22Rv1 (cell line): ENCODE results near the gene NBEA.
"Not testable (repeated sequence)": the region's sequence is repeated elsewhere in the genome, so short reads cannot be mapped to it uniquely, and the experiment has no call there.

Experiments used
- H3K27ac ChIP-seq: fragments of 450-650 bp; 2 replicates; pipeline ENCODE4 v1.5.1; 2017
- CTCF ChIP-seq: fragments of 450-650 bp; IDR thresholded peaks from 2 replicates; pipeline ENCODE4 v1.5.1; 2017; ENCODE audit warnings: mild to moderate bottlenecking
- ZFX ChIP-seq: fragments of 450-650 bp; IDR thresholded peaks from 2 replicates; pipeline ENCODE4 v1.6.1; 2017; ENCODE audit warnings: antibody characterized with exemption, borderline replicate concordance

The NBEA gene

GRCh38 chr13:35025314-35025713, 83.2 kb downstream of the NBEA start:
- H3K27ac ChIP-seq, result no peak overlapping the region
- TF ChIP-seq CTCF, result no peak
- TF ChIP-seq ZFX, result no peak

DNA sequence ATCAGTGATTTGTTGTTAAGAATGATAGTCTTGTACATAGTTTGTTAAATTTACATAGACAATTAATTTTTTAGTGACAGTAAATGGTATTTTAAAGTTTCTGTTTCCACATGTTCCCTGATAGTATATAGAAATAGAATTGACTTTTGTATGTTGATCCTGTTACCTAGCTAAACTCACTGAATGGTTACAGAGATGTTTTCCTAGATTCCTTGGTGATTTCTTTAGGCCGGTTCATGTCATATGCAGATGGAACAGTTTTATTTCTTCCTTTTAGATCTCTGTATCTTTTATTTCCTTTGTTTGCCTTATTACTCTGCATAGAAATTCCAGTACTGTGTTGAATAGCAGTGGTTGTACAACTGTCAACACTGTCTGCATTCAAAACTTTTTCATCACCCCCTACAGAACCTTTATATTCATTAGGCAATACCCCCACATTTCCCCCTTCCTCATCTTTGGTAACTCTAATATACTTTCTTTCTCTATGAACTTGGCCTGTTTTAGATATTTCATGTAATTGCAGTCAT, 86.3 kb downstream of the NBEA start:
- no peak overlapping the region for H3K27ac ChIP-seq
- TF ChIP-seq ZFX (no peak), CTCF (no peak)

DNA sequence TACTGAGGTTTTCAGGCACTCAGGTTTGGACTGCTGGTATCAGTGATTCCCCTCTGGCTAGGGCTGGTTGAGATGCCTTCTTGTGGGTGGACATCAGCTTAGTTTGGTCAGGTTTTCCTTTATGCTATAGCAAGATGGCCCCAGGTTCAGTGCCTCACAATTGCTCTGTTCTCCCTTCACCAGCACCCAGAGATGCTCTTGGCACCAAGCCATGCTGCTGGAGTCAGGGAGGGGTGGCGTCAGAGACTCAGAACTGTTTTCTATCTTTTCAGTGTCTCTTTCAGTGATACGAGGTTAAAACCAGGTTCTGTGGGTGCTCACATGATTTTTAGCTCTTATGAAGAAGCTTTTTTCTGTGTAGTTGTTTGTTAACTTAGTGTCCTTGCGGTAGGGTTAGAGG, 96.9 kb downstream of the NBEA start:
- no peak overlapping the region for H3K27ac ChIP-seq
- no peak for TF ChIP-seq CTCF
- no peak for TF ChIP-seq ZFX

- no peak overlapping the region for H3K27ac ChIP-seq
- no peak for TF ChIP-seq ZFX
- TF ChIP-seq CTCF, result no peak
Observed at GRCh38 chr13:35046587-35046986, 104.5 kb downstream of the NBEA start.

DNA sequence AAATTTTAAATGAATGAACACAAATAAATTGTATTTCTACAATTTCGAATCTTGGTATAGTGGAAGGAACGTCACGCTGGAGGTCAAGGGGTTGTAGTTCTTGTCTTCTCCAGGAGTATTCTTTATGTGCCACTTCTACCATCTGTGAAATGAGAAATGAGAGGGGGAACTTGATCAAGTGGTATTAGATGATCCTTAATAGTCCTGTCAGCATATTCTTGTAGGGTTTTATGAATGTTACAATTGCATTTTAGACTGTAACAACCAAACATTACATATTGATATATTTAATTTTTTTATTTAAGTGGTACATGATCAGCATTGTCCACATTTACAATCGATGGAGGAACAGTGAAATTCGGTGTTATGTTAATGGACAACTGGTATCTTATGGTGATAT, 113.6 kb downstream of the NBEA start:
- H3K27ac ChIP-seq, result no peak overlapping the region
- no peak for TF ChIP-seq CTCF
- TF ChIP-seq ZFX, result no peak

- TF ChIP-seq CTCF (no peak), ZFX (no peak)
- H3K27ac ChIP-seq, result no peak overlapping the region
Observed at GRCh38 chr13:35057858-35058257, 115.8 kb downstream of the NBEA start.

DNA sequence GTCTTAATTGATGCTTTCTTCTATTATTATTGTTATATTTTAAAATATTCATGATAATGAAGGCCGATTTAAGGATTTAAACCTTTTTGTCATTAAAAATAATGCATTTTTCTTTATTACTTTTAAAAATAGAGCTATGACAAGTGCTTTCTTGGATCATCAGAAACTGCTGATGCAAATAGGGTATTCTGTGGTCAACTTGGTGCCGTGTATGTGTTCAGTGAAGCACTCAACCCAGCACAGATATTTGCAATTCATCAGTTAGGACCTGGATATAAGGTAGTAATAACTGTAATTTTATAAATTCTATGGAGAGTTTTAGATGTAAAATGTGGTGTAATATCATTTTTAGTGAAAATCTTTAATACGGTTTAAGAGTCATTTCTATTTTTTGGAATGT, 116.5 kb downstream of the NBEA start:
- H3K27ac ChIP-seq, result not testable (repeated sequence)

GRCh38 chr13:35086667-35087066, 144.6 kb downstream of the NBEA start:
- H3K27ac ChIP-seq, result no peak overlapping the region
- no peak for TF ChIP-seq ZFX
- TF ChIP-seq CTCF, result no peak
